HG02852 (cell line): Measurements from ENCODE around the gene FIBP.

ENCODE experiments used
- ATAC-seq: cut with Tn5 transposase; IDR thresholded peaks from one replicate; pipeline ENCODE4 v1.9.1; 2021; ENCODE audit warnings: mild to moderate bottlenecking, moderate library complexity; ENCODE audit not compliant: unreplicated experiment

The FIBP gene

GRCh38 chr11:65891219-65892136 lies 3.2 kb upstream of the FIBP start:
- ATAC-seq = no peak

DNA sequence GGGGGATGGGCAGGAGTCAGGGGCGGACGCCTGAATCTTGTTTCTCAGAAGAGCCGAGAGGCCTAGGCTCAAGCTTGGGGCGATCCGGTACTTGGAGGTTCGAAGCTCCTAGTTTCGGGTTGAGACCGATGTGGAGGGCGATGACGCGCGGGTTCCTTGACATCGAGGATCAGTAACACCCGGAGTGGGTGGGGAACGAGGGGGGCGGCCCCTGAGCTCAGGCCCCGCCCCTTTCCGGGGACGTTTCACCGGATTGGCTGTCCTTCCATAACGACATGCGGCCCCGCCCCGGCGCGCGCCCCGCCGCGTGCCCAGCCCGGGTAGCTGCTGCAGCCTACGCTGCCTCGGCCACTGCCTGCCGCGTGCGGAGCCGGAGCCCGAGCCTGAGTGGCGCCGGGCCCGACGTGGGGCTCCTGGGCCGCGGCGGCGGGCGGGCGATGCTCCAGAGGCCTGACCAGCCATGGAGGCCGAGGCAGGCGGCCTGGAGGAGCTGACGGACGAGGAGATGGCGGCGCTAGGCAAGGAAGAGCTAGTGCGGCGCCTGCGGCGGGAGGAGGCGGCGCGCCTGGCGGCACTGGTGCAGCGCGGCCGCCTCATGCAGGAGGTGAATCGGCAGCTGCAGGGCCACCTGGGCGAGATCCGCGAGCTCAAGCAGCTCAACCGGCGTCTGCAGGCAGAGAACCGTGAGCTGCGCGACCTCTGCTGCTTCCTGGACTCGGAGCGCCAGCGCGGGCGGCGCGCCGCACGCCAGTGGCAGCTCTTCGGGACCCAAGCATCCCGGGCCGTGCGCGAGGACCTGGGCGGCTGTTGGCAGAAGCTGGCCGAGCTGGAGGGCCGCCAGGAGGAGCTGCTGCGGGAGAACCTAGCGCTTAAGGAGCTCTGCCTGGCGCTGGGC lies 2.3 kb upstream of the FIBP start, which contains the start of gene CCDC85B:
CCDC85B (plus strand) TSS at position 350 of the 895 bp plus-strand sequence; CDS start at position 461, 111 bp downstream.
- peak; percentile 48 for ATAC-seq

DNA sequence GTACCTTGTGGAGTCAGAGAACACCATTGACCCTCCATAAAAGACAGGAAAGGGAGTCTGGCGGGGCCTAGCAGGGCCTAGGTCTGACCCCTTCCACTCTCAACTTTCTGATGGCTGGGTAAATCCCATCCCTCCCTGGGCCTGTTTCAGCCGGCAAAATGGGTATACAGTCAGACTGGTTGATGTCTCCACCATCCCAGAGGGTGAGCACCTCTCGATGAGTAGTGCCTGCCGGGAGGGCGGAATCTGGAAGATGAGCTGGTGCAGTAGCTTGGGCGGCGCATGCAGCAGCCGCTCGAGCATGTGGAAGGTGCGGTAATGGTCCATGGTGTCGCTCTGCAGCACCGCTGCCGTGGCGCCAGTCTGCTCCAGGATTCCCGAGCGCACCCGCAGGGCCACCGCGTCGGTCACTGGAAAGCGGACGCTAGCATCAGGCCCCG lies 528 bp downstream of the FIBP start:
- no peak for ATAC-seq

DNA sequence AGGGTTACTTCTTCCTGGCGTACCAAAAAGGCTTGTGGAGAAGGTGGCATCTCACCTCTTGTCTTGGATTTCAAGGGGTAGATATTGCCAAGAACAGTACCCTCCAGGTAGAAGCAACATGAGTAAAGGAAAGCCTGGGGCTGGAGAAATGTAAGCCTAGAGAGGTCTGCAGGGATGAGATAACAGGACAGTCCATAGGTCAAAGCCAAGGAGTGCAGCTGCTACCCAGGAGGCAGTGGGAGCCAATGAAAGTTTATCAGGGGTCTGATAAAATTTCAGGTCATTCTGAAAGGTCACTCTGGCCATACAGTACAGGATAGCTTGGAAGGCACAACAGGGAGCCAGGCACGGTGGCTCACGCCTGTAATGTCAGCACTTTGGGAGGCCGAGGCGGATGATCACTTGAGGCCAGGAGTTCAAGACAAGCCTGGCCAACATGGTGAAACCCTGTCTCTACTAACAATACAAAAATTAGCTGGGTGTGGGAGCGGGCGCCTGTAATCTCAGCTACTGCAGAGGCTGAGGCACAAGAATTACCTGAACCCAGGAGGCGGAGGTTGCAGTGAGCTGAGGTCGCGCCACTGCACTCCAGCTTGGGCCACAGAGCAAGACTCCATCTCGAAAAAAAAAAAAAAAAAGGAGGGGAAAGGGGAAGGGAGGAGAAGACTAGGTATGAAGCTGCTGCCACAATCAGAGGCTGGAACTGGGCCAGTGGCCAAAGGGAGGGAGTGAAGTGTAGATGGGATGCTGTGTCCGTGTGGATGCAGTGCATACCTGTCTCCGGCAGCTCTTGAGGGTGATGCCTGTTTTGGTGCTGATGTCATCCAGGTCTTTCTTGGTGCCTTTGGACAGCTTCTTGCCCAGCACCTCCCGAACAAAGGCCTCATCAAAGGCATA lies 1.2 kb downstream of the FIBP start:
- ATAC-seq = no peak

- no peak for ATAC-seq
Measured at GRCh38 chr11:65885808-65886536, 2.3 kb downstream of the FIBP start.

DNA sequence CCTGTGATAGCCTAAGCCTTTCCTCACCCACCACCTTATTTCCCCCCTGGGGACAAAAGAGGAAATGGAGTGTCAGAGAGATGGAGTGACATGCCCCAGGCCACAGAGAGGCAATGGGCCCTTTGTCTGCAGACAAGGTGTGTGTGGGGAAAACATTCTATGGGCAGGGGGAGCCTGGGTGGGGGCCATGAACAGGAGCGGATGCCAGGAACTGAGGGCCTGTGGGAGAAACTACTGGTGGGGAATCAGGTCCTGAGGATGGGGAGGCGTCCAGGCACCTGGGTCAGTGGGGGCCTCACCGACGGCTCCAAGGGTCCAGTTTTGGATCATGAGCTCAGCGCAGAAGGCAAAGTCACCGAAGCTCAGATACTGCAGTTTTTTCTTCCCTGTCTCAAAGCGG lies 3.0 kb downstream of the FIBP start:
- ATAC-seq = no peak

DNA sequence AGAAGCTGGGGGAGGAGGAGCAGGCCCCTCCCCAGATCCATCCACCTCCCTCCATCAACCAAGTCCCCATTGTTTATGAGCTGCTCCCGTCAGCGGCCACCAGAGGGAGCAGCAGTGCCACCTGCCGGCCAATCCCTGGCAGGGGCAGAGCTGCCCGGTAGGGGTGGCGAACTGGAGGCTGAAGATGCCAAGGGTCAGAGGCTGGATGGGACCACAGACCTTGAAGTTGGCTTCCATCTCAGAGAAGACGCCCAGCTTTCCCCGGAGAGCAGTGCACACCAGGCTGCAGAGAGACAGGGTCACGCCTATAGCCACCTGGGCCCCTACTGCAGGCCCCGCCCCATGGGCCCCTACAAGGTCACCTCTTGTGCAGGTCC lies 3.6 kb downstream of the FIBP start:
- peak; percentile 42 for ATAC-seq

DNA sequence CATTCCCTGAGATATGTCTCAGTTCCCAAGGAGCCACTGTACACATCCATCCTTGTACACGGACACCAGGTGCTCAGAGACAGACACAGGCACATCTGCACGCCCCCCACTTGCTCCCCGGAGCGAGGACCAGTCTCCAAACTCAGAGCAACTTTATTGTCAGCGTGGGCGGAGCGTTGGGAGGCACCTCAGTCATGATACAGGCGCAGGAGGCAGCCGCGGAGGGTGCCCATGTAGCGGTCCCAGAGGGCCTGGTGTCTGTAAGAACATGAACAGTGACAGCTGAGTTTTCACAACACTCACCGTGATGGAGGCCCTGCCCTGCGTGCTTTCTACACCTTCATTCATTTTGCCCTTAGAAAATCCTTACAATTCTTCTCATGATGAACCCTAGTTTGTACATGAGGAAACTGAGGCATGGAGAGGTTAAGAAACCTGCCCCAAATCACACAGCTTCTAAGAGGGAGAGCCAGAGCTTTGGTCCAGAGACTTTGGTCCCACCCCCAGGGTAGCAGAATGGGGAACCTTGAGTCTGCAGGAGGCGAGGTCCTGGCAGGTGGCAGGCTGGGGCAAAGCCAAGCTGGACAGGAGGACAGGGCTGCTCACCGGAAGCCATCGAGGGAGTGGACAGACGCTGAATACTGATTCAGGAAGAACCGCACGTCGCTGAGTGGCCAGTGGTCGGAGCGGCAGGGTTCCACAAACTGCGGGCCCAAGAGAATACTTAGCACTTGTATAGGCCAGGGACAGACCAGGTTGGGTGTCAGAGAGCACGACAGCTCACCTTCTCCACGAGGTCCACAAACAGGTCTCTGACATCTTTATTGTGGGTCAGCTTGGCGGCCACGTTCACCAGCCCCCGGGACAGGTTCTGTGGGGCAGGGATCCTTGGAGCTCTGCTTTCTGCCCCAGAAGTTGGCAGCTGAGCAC lies 4.2 kb downstream of the FIBP start:
- ATAC-seq = no peak

- no peak for ATAC-seq
Measured at GRCh38 chr11:65883058-65883761, 5.1 kb downstream of the FIBP start.

DNA sequence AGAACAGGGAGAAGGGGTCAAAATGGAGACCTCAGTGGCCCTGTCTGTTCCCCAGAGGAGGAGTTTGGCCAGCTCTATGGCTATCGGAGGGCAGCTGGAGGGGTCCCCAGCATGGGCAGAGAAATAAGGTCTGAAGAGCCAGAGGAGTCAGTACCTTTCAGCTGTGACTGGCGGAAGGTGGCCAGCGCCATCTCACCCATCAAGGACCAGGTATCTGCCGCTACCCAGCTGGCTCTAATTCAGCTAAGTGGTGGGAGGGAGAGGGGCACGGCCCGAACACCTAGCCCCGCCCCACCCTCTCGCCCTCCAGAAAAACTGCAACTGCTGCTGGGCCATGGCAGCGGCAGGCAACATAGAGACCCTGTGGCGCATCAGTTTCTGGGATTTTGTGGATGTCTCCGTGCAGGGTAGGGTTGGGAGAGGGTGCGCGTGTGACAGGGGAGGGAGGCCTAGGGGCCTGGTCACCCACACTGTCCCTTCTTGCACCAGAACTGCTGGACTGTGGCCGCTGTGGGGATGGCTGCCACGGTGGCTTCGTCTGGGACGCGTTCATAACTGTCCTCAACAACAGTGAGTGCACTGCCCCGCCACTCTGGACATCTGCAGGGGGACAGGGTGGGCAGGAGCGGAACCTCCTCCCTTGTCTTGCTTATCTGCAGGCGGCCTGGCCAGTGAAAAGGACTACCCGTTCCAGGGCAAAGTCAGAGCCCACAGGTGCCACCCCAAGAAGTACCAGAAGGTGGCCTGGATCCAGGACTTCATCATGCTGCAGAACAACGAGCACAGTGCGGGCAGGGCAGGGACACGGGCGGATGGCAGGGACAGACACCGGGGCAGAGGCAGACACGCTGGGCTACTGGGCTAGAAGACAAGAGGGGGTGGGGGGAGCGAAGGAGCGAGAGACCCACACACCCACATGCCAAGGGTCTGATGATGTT lies 5.9 kb downstream of the FIBP start:
- ATAC-seq = no peak

DNA sequence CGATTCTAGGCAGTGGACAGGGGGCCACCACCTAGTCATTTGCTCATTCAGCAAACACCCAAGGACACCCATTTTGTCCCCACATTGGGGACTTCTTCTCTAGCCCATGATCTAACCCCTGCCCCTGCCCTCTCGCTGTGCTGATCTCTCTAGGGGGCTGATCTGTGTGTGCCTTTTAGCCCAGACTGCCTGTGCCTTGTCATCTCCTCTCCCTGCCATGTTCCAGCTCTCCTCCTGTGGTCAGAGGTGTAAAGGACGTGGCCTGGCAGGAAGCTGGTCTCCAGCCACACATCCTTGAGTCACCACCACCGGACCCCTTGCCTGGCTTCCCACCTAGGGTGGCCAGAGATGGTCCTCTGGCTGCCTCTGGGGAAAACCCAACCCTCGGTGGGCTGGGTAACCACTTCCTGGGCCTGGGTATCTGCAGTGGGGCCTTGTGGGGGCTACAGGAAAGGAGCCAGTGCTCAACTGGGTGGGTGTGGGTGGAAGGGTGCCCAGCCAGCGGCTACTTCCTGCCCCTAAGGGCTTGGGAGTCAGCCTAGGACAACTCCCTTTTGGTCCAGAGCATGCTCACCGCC lies 7.3 kb downstream of the FIBP start:
- no peak for ATAC-seq

- ATAC-seq = no peak
Measured at GRCh38 chr11:65880027-65880426, 8.2 kb downstream of the FIBP start.

DNA sequence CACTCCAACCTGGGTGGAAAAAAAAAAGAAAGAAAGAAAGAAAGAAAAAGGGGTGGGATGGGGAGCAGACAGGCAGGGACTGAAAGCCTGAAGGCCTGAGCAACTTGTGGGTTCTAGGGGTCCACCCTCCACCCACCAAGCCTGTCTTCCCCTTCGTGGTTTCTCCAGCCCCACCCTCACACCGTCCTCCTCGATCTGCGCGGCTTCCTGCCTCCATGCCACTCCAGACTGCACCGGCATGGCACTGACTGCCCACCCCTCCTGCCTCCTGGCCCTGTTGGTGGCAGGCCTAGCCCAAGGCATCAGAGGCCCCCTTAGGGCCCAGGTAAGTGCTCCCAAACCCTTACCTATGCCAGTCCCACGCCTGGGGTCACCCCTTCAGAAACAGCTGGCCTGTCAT lies 8.7 kb downstream of the FIBP start, which contains the start of gene CTSW:
CTSW (plus strand) TSS at position 221 of the 400 bp plus-strand sequence; CDS start at position 239, 18 bp downstream.
- ATAC-seq = no peak

GRCh38 chr11:65873318-65874156 lies 14.7 kb downstream of the FIBP start:
- peak; percentile 73 for ATAC-seq

DNA sequence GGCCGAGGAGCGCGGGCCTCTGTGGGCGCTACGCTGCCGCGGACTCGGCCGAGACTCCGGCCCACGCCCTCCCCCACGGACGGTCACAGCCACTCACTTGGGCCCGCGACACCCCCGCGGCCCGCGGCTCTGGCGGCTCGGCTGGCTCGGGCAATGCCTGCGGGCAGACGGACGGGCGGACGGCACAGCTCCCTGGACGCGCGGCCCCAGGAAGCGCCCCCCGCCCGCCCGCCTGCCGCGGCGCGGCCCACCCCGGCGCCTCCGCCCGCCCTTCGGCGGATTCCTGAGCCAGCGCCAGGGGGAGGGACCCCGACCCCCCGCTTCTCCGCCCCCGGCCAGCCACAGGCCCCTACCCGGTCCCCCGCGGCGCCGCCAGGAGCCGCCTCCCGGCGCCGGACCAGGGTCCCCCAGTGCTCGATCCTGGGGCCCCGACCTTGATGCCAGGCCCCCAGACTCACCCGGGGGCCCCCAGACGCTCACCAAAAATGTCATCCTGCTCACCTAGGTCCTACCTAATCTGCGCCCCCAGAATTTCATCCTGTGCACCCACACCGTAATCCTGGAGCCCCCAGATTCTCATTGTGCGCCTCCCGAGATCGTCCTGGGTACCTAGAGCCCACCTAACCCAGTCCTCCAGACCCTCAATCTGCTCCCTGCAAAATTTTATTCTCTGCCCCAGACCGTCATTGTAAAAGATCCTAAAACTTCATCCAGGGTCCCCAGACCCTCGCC lies 15.5 kb downstream of the FIBP start, which contains the start of gene EFEMP2:
EFEMP2 (minus strand) TSS at position 215 of the 732 bp plus-strand sequence. CDS start 446 bp downstream, outside the sequence.
- ATAC-seq = no peak
